H9 (cell line): ENCODE results near the gene CPNE8. TPM values are rescaled to one million over a fixed set of nuclear protein-coding genes. Genes with fewer than 3 reads are reported as not detected.

Experiments
- DNase-seq: peaks from one replicate; pipeline ENCODE4 v3.0.0-alpha.2; 2017
- H2AFZ ChIP-seq: one replicate; pipeline ENCODE4 v1.6.1; 2013; ENCODE audit warnings: mild to moderate bottlenecking, low read length, control low read depth, moderate library complexity
- H2AK5ac ChIP-seq: 2 replicates; pipeline ENCODE4 v1.6.1; 2013; ENCODE audit warnings: low read length, control low read depth, mixed read lengths; ENCODE audit not compliant: insufficient read length
- H2BK120ac ChIP-seq: one replicate; pipeline ENCODE4 v1.6.1; 2013; ENCODE audit warnings: low read depth, mild to moderate bottlenecking, low read length, control low read depth, inconsistent platforms; ENCODE audit not compliant: poor library complexity, severe bottlenecking
- H2BK12ac ChIP-seq: 2 replicates; pipeline ENCODE4 v1.6.1; 2013; ENCODE audit warnings: low read length, control low read depth, mixed read lengths, low read depth; ENCODE audit not compliant: insufficient read length
- H2BK15ac ChIP-seq: 2 replicates; pipeline ENCODE4 v1.6.1; 2013; ENCODE audit warnings: low read depth, low read length, control low read depth
- H2BK20ac ChIP-seq: one replicate; pipeline ENCODE4 v1.6.1; 2013; ENCODE audit warnings: low read depth, mild to moderate bottlenecking, low read length, control low read depth, inconsistent platforms; ENCODE audit not compliant: poor library complexity, severe bottlenecking
- H2BK5ac ChIP-seq: 2 replicates; pipeline ENCODE4 v1.6.1; 2013; ENCODE audit warnings: low read length, control low read depth, mixed read lengths; ENCODE audit not compliant: insufficient read length
- H3K14ac ChIP-seq: 2 replicates; pipeline ENCODE4 v1.6.1; 2013; ENCODE audit warnings: low read length, control low read depth; ENCODE audit not compliant: insufficient read depth
- H3K18ac ChIP-seq: 2 replicates; pipeline ENCODE4 v1.6.1; 2013; ENCODE audit warnings: low read depth, mild to moderate bottlenecking, mixed read lengths, low read length, control low read depth; ENCODE audit not compliant: insufficient read length
- H3K23ac ChIP-seq: 2 replicates; pipeline ENCODE4 v1.6.1; 2013; ENCODE audit warnings: low read length, control low read depth, mixed read lengths, low read depth; ENCODE audit not compliant: insufficient read length
- H3K23me2 ChIP-seq: 2 replicates; pipeline ENCODE4 v1.6.1; 2013; ENCODE audit warnings: low read depth, mild to moderate bottlenecking, mixed read lengths, low read length, control low read depth; ENCODE audit not compliant: insufficient read length, poor library complexity, severe bottlenecking
- H3K27ac ChIP-seq: 2 replicates; pipeline ENCODE4 v1.5.1; 2013; ENCODE audit warnings: low read length, control low read depth, mixed read lengths, low read depth; ENCODE audit not compliant: insufficient read length
- H3K27me3 ChIP-seq: 2 replicates; pipeline ENCODE4 v1.6.1; 2013; ENCODE audit warnings: low read length, control low read depth, inconsistent platforms; ENCODE audit not compliant: insufficient read depth
- H3K4ac ChIP-seq: 2 replicates; pipeline ENCODE4 v1.6.1; 2013; ENCODE audit warnings: low read depth, mild to moderate bottlenecking, control low read depth, inconsistent platforms, low read length, moderate library complexity
- H3K4me1 ChIP-seq: 2 replicates; pipeline ENCODE4 v1.6.1; 2013; ENCODE audit warnings: low read length, control low read depth, inconsistent platforms; ENCODE audit not compliant: insufficient read depth
- H3K4me2 ChIP-seq: 2 replicates; pipeline ENCODE4 v1.6.1; 2013; ENCODE audit warnings: low read length, control low read depth, mixed read lengths; ENCODE audit not compliant: insufficient read length, insufficient read depth
- H3K56ac ChIP-seq: 2 replicates; pipeline ENCODE4 v1.6.1; 2013; ENCODE audit warnings: low read depth, mild to moderate bottlenecking, mixed read lengths, low read length, control low read depth; ENCODE audit not compliant: insufficient read length
- H3K79me1 ChIP-seq: 2 replicates; pipeline ENCODE4 v1.6.1; 2013; ENCODE audit warnings: low read depth, mild to moderate bottlenecking, moderate library complexity, low read length, control low read depth, inconsistent platforms; ENCODE audit not compliant: insufficient read depth, poor library complexity, severe bottlenecking
- H3K79me2 ChIP-seq: 2 replicates; pipeline ENCODE4 v1.6.1; 2013; ENCODE audit warnings: low read length, control low read depth, inconsistent platforms; ENCODE audit not compliant: insufficient read depth
- H3K9ac ChIP-seq: 2 replicates; pipeline ENCODE4 v1.6.1; 2013; ENCODE audit warnings: low read length, control low read depth, mixed read lengths; ENCODE audit not compliant: insufficient read length; ENCODE audit errors: extremely low read depth
- H3K9me3 ChIP-seq: one replicate; pipeline ENCODE4 v1.6.1; 2013; ENCODE audit warnings: low read depth, low read length, inconsistent platforms; ENCODE audit not compliant: control insufficient read depth
- H3T11ph ChIP-seq: one replicate; pipeline ENCODE4 v1.6.1; 2013; ENCODE audit warnings: mild to moderate bottlenecking, low read length, control low read depth, inconsistent platforms
- H4K20me1 ChIP-seq: one replicate; pipeline ENCODE4 v1.6.1; 2013; ENCODE audit not compliant: control insufficient read depth, insufficient read length, insufficient read depth
- H4K5ac ChIP-seq: 2 replicates; pipeline ENCODE4 v1.6.1; 2013; ENCODE audit warnings: low read depth, mild to moderate bottlenecking, mixed read lengths, low read length, control low read depth; ENCODE audit not compliant: insufficient read length
- H4K8ac ChIP-seq: replicated peaks from 2 replicates; pipeline ENCODE4 v1.6.1; 2013; ENCODE audit warnings: low read length, control low read depth, mixed read lengths, low read depth; ENCODE audit not compliant: insufficient read length
- H4K91ac ChIP-seq: 2 replicates; pipeline ENCODE4 v1.6.1; 2013; ENCODE audit warnings: low read depth, mild to moderate bottlenecking, moderate library complexity, mixed read lengths, low read length, control low read depth; ENCODE audit not compliant: insufficient read length
- H3K27ac Mint-ChIP-seq, 3 experiments: 2 replicates in 2 of 3; 3 replicates in 1 of 3; pipeline ENCODE4 v1.8.0; 2020 to 2021; ENCODE audit warnings: mixed read lengths in 3 of 3, mild to moderate bottlenecking in 1 of 3, moderate library complexity in 1 of 3
- H3K27me3 Mint-ChIP-seq: 2 replicates; pipeline ENCODE4 v1.8.0; 2021; ENCODE audit warnings: low read depth, mild to moderate bottlenecking, moderate library complexity, mixed read lengths
- H3K36me3 Mint-ChIP-seq, 3 experiments: 2 replicates in 2 of 3; 3 replicates in 1 of 3; pipeline ENCODE4 v1.8.0; 2020 to 2021; ENCODE audit warnings: low read depth in 3 of 3, mixed read lengths in 3 of 3; ENCODE audit not compliant: insufficient read depth in 1 of 3
- H3K4me1 Mint-ChIP-seq, 2 experiments: 2 replicates each; pipeline ENCODE4 v1.8.0; 2020; ENCODE audit warnings: mixed read lengths in 2 of 2
- H3K4me3 Mint-ChIP-seq, 2 experiments: 2 replicates in 1 of 2; 3 replicates in 1 of 2; pipeline ENCODE4 v1.8.0; 2020 to 2021; ENCODE audit warnings: mild to moderate bottlenecking in 2 of 2, mixed read lengths in 2 of 2, moderate library complexity in 1 of 2
- H3K9me3 Mint-ChIP-seq, 2 experiments: 2 replicates in 1 of 2; 3 replicates in 1 of 2; pipeline ENCODE4 v1.8.0; 2020; ENCODE audit warnings: mild to moderate bottlenecking in 2 of 2, mixed read lengths in 2 of 2, moderate library complexity in 1 of 2
- CTCF ChIP-seq: fragments of 200-600 bp; sonication (generic); conservative IDR thresholded peaks from 3 replicates; pipeline ENCODE4 v1.8.0; 2021; ENCODE audit warnings: antibody characterized with exemption, mild to moderate bottlenecking
- WGBS: extraction: QIAGEN DNeasy Blood & Tissue Kit; methylation state at CpG from one replicate; pipeline ENCODE4 v1.1.7; 2013; ENCODE audit warnings: missing lambda C conversion rate, low lambda C conversion rate, mixed read lengths; ENCODE audit not compliant: insufficient read length; ENCODE audit errors: extremely low coverage; 5-methylcytosine and 5-hydroxymethylcytosine counted together
- total RNA-seq: library from RNA; stranded (reverse); gene quantifications from 2 replicates; pipeline ENCODE4 v1.2.1, GENCODE V29; 2021

CPNE8 gene
- total RNA-seq, 1 experiment from 2014 or later: 1.9 TPM

- H2BK15ac ChIP-seq: no peak overlapping the region
- no peak overlapping the region for H2AK5ac ChIP-seq
- H4K5ac ChIP-seq: no peak overlapping the region
- H3K27ac ChIP-seq: no peak overlapping the region
- no peak overlapping the region for H3K4me3 Mint-ChIP-seq
- H2BK5ac ChIP-seq: no peak overlapping the region
- H3K79me2 ChIP-seq: no peaks in the 10 kb centered on the region
- no peak overlapping the region for H2BK20ac ChIP-seq
- H3K4me1 ChIP-seq: no peaks in the 10 kb centered on the region
- no peak overlapping the region for H3K4ac ChIP-seq
- no peak overlapping the region for H2BK120ac ChIP-seq
- DNase-seq: no peak
- H4K91ac ChIP-seq: no peak overlapping the region
- no peaks in the 10 kb centered on the region for H3K27me3 Mint-ChIP-seq
- H3K56ac ChIP-seq: no peak overlapping the region
- no peak overlapping the region for H3K23ac ChIP-seq
- no peak overlapping the region for H3K18ac ChIP-seq
- peaks cover 8 to 11% of the 10 kb centered on the region in 2 experiments for H3K4me1 Mint-ChIP-seq
- TF ChIP-seq CTCF: no peak
- H3K14ac ChIP-seq: no peak overlapping the region
- H3K79me1 ChIP-seq: no peaks in the 10 kb centered on the region
- peaks cover 5% of the 10 kb centered on the region for H3K9me3 ChIP-seq
- no peak overlapping the region for H3K9ac ChIP-seq
- H4K20me1 ChIP-seq: no peaks in the 10 kb centered on the region
- no peaks in the 10 kb centered on the region; the same call in 1 of the 2 replicates for H3K27me3 ChIP-seq
- no peak overlapping the region for H2AFZ ChIP-seq
- peaks cover 7 to 14% of the 10 kb centered on the region in 2 experiments for H3K9me3 Mint-ChIP-seq
- no peak overlapping the region for H2BK12ac ChIP-seq
- no peak overlapping the region for H3T11ph ChIP-seq
- no peak overlapping the region for H4K8ac ChIP-seq
- no peak overlapping the region for H3K27ac Mint-ChIP-seq
- no CpG with 5 or more reads among the region's 4 CpGs for WGBS
- no peak overlapping the region for H3K4me2 ChIP-seq
- H3K36me3 Mint-ChIP-seq: peaks cover 6 to 13% (median 9%) of the 10 kb centered on the region in 3 experiments
- H3K23me2 ChIP-seq: no peaks in the 10 kb centered on the region
Observed at GRCh38 chr12:38892087-38892786, 13.2 kb downstream of the CPNE8 start.
